CD4-positive, alpha-beta T cell treated with Interleukin-17A for 1 hour (primary cell): Measurements from ENCODE around the gene PANK2.
"Not testable (repeated sequence)": the region's sequence is repeated elsewhere in the genome, so short reads cannot be mapped to it uniquely, and the experiment has no call there.

Experiments
- DNase-seq: peaks from one replicate; pipeline ENCODE4 v3.0.0-alpha.2; 2020

The PANK2 gene

GRCh38 chr20:3930265-3931206 is 41.3 kb downstream of the PANK2 start:
- DNase-seq: no peak

DNA sequence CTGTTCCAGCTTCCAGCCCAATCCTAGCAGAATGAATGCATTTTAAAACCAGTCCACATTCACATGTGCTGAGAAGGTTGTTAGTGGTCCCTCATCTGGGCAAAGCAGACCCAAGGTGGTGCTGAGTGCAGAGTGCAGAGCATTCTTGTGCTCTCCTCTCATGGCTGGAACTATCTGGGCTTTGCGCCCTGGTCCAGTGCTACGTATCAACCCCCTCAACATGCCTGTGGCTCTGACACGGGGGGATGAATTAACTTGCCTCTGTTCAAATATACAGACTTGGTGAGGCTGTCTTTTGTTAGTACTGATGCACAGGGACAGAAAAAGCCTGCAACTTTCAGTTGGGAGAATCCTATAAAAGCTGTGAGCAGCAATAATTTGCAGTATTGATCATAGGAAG is 42.5 kb downstream of the PANK2 start:
- DNase-seq: no peak

DNA sequence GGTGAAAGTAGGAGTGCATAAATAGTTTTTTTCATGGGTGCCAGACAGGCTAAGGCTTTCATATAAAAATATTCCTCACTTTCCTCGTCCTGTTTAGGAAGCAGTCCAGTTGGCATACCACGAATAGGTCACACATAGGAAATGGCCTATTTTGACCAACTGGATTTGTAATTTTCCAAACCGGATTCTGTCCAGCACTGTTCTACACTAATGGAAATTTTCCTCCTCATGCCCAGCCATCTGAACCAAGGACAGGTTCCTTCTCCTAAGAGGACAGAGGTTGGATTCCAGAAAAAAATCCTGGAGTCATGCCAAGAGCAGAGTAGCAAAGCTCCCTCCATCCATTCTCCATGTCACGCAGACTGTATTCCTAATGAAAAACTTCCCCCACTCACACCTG is 43.1 kb downstream of the PANK2 start:
- no peak for DNase-seq

- peak; percentile 43 for DNase-seq
Observed at GRCh38 chr20:3932681-3933080, 43.5 kb downstream of the PANK2 start.

DNA sequence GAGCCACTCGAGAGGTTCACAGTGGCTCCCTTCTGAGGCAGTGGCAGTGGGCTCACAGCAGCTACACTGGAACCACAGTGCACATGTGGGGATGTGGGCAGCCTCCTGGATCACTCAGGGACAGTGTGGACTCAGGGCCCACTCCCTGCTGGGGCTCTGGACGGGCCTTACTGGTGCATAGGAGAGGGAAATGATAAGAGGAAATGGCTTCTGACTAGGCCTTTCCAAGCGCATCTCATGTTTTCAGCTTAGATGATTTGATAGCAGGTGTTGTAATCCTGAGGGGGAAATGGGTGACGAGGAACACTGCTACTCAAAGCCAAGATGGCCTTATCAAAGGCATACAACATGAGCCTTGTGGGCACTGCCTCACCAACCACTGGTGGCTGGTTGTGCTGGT is 44.0 kb downstream of the PANK2 start:
- DNase-seq: peak; percentile 9

- DNase-seq: no peak
Observed at GRCh38 chr20:3934624-3935023, 45.4 kb downstream of the PANK2 start.

DNA sequence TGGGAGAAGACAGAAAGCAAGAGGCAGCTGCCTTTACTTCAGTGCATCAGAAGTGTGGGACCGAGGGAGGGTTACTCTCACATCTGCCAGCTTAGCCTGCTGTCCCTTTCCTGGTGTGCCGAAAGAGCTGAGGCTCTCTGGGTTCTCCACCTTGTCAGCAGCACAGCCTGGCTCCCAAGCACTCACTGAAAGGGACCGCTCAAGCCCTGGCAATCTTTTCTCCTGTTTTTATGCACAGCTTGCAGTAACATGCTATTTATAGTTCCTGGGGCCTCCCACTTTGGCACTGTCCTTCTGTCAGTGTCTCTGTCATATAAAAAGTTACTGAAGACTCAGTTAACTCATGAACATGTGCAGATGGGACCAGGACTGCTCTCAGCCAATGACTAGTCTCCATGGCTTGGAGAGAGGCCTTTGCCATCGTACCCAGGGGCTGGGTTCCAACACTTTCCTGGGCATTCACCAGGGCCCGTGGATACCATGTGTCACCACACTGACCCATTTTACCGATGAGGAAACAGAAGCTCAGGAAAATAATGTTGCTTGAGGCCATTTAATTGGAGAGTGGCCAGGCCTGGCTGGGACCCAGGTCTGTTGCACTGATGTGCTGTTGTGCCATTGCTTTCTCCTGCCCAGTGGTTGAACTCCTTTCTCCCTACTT is 46.2 kb downstream of the PANK2 start:
- DNase-seq: no peak

DNA sequence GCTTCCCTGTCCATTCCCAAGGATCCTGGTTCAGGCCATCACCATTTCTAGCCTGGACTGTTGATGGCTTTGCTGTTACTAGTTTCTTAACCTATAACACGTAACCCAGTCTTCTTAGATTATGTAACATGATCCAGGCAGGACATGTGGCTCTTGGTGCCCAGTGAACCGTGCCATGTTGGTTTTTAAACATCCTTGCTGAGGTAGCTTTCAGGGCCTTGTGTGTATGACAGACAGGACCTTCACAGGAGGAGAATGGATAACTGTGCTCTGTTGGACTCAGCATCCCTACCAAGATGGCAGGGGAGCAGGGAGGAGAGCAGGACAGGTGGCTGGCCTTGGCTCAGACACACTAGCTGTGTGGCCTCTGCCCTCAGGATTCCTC is 46.8 kb downstream of the PANK2 start:
- DNase-seq: no peak

GRCh38 chr20:3937618-3938017 is 48.4 kb downstream of the PANK2 start:
- DNase-seq: no peak

DNA sequence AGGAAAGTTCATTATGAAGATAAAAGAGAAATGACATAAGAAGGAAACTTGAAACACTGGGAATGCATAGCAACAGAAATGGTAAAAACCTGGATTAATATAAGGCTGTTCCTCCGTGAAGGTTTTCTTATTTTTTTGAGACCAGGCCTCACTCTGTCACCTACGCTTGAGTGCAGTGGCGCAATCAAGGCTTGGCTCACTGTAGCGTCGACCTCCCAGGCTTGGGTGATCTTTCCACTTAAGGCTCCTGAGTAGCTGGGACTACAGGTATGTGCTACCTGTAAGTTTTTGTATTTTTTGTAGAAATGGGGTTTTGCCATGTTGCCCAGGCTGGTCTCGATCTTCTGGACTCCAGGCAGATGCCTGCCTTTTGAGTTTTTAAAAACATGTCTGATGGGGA is 51.7 kb downstream of the PANK2 start:
- no peak for DNase-seq

GRCh38 chr20:3946666-3947065 is 57.5 kb downstream of the PANK2 start:
- DNase-seq: not testable (repeated sequence)

- no peak for DNase-seq
Observed at GRCh38 chr20:3964719-3965118, 75.5 kb downstream of the PANK2 start.

- DNase-seq: no peak
Observed at GRCh38 chr20:3966571-3966970, 77.4 kb downstream of the PANK2 start.

- no peak for DNase-seq
Observed at GRCh38 chr20:3970016-3970415, 80.8 kb downstream of the PANK2 start.

DNA sequence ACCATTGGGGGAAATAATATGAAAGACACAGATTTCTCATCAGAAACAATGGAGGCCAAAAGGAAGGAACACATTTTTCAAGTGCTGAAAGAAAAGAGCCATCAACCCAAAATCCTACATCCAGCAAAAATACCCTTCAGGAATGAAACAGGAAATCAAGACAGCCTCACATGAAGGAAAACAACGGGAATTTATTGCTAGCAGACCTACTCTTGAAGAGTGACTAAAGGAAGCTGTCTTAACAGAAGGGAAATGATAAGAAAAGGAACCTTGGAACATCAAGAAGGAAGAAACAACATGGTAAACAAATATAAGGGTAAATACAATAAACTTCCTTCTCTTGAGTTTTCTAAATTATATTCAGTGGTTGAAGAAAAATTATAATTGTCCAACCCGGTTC is 82.0 kb downstream of the PANK2 start:
- DNase-seq: no peak

DNA sequence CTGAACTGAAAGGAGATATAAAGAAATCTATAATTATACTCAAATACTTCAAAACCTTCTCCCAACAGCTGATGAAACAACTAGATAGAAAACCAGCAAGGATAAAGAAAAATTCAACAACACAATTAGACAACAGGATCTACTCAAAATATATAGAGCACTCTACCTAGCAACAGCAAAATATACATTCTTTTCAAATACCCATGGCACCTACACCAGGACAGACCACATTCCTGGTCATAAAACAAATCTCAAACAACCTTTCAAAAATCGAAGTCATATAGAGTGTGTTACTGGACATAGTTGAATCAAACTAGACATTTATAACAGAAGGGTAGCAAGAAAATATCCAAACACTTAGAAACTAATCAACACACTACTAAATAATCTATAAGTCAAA is 83.0 kb downstream of the PANK2 start:
- no peak for DNase-seq

GRCh38 chr20:3972631-3973030 is 83.4 kb downstream of the PANK2 start:
- DNase-seq: not testable (repeated sequence)

DNA sequence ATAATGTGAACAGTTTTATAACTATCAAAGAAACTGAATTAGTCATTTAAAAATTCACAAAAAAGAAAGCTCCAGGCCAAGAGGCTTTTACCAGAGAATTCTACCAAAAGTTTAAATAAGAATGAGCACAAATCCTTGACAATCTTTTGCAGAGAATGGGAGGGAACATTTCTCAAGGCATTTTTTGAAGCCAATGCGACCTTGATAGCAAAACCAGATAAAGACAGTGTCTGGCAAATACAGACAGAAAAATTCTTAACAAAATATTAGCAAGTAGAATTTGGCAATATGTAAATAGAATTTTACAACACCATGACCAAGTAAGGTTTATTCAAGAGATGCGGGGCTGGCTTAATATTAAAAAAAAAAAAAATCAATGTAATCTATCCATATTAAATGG is 84.5 kb downstream of the PANK2 start:
- no peak for DNase-seq

GRCh38 chr20:3976511-3976910 is 87.3 kb downstream of the PANK2 start:
- no peak for DNase-seq
